Thoracic aorta (tissue), 2 donors: ENCODE data around the gene OXLD1. TPM values are rescaled to one million over a fixed set of nuclear protein-coding genes. Genes with fewer than 3 reads are reported as not detected.

Experiments used
- ATAC-seq: fragments of 150-250 bp; one replicate; pipeline ENCODE4 v1.8.0; 2017; ENCODE audit warnings: low read depth; ENCODE audit not compliant: insufficient number of reproducible peaks, low FRiP score
- DNase-seq: peaks from one replicate; pipeline ENCODE4 v3.0.0-alpha.2; 2020; ENCODE audit warnings: low spot score
- H3K27ac ChIP-seq, 2 donors: fragments of 200-600 bp; sonication (generic); 1 replicate in 1 of 2; 2 replicates in 1 of 2; pipeline ENCODE4 v1.5.1; 2016; ENCODE audit warnings: mild to moderate bottlenecking in 2 of 2, moderate library complexity in 2 of 2
- H3K27me3 ChIP-seq: fragments of 200-600 bp; sonication (generic); replicated peaks from 2 replicates; pipeline ENCODE4 v1.6.0; 2016; ENCODE audit warnings: mild to moderate bottlenecking; ENCODE audit not compliant: insufficient read depth
- H3K36me3 ChIP-seq: fragments of 200-600 bp; sonication (generic); one replicate; pipeline ENCODE4 v1.5.1; 2016
- H3K4me1 ChIP-seq, 2 donors: fragments of 200-600 bp; sonication (generic); 1 replicate in 1 of 2; 2 replicates in 1 of 2; pipeline versions ENCODE4 v1.5.1 to v1.6.0; 2016; ENCODE audit warnings: low read depth in 2 of 2, mild to moderate bottlenecking in 1 of 2; ENCODE audit not compliant: control insufficient read depth in 1 of 2
- H3K4me3 ChIP-seq: fragments of 200-600 bp; sonication (generic); 2 replicates; pipeline ENCODE4 v1.5.1; 2016; ENCODE audit warnings: mild to moderate bottlenecking
- H3K9me3 ChIP-seq: fragments of 200-600 bp; sonication (generic); 2 replicates; pipeline ENCODE4 v1.5.1; 2016
- CTCF ChIP-seq: fragments of 200-600 bp; sonication (generic); IDR thresholded peaks from one replicate; pipeline ENCODE4 v1.5.1; 2019; ENCODE audit warnings: antibody characterized with exemption
- total RNA-seq, 2 donors: library from RNA; depleted of rRNA; stranded (reverse); fragments of >200 nt; gene quantifications; one replicate each; pipeline versions ENCODE4 v1.1.0 to v1.2.3, GENCODE V29; 2016

The OXLD1 gene
- total RNA-seq, 2 donors from 2014 or later = 13.7 to 33.6 TPM

GRCh38 chr17:81700353-81701287 is 34.2 kb upstream of the OXLD1 start:
- no peak for ATAC-seq
- Histone ChIP-seq H3K4me3 (no peak overlapping the region), H3K27ac (no peak overlapping the region), H3K36me3 (peaks cover 33% of the 10 kb centered on the region), H3K27me3 (no peaks in the 10 kb centered on the region), H3K4me1 (peaks cover 18 to 27% of the 10 kb centered on the region in 2 donors), H3K9me3 (no peaks in the 10 kb centered on the region)
- DNase-seq = no peak
- TF ChIP-seq CTCF = no peak

- Histone ChIP-seq H3K36me3 (peaks cover 61% of the 10 kb centered on the region), H3K9me3 (no peaks in the 10 kb centered on the region), H3K27me3 (no peaks in the 10 kb centered on the region), H3K27ac (no peak overlapping the region), H3K4me1 (peaks cover 8 to 13% of the 10 kb centered on the region in 2 donors), H3K4me3 (no peak overlapping the region)
- ATAC-seq (no peak), DNase-seq (no peak)
- TF ChIP-seq CTCF = no peak
Observed at GRCh38 chr17:81697261-81698044, 31.0 kb upstream of the OXLD1 start.

- Histone ChIP-seq H3K4me1 (peaks cover 0 to 3% of the 10 kb centered on the region in 2 donors), H3K27ac (no peak overlapping the region), H3K36me3 (peaks cover 70% of the 10 kb centered on the region), H3K4me3 (no peak overlapping the region), H3K9me3 (no peaks in the 10 kb centered on the region), H3K27me3 (no peaks in the 10 kb centered on the region)
- DNase-seq = no peak
- no peak for TF ChIP-seq CTCF
- no peak for ATAC-seq
Observed at GRCh38 chr17:81696218-81696941, 30.0 kb upstream of the OXLD1 start.

- no peaks in the 10 kb centered on the region for H3K9me3 ChIP-seq
- no peak for ATAC-seq
- no peak for DNase-seq
- H3K36me3 ChIP-seq = peaks cover 72% of the 10 kb centered on the region
- TF ChIP-seq CTCF = no peak
- no peak overlapping the region for H3K27ac ChIP-seq
- no peaks in the 10 kb centered on the region for H3K27me3 ChIP-seq
- no peaks in the 10 kb centered on the region for H3K4me1 ChIP-seq
- H3K4me3 ChIP-seq = no peak overlapping the region
Observed at GRCh38 chr17:81695801-81696200, 29.4 kb upstream of the OXLD1 start.
